OCI-LY3 (cell line): ENCODE data around the gene TBPL2.

Source experiments
- EZH2phosphoT487 ChIP-seq: fragments of 200-600 bp; shearing (Covaris generic); IDR thresholded peaks from 2 replicates; pipeline ENCODE4 v1.6.1; 2018; ENCODE audit warnings: antibody characterized with exemption, mixed run types, low read depth
- TF ChIP-seq, protein P1 (sequence below): fragments of 200-600, 300-600 bp; sonication (generic); IDR thresholded peaks from 2 replicates; pipeline ENCODE4 v1.5.1; 2014; ENCODE audit warnings: antibody characterized with exemption, low read length, low read depth

- TF ChIP-seq, protein P1, sequence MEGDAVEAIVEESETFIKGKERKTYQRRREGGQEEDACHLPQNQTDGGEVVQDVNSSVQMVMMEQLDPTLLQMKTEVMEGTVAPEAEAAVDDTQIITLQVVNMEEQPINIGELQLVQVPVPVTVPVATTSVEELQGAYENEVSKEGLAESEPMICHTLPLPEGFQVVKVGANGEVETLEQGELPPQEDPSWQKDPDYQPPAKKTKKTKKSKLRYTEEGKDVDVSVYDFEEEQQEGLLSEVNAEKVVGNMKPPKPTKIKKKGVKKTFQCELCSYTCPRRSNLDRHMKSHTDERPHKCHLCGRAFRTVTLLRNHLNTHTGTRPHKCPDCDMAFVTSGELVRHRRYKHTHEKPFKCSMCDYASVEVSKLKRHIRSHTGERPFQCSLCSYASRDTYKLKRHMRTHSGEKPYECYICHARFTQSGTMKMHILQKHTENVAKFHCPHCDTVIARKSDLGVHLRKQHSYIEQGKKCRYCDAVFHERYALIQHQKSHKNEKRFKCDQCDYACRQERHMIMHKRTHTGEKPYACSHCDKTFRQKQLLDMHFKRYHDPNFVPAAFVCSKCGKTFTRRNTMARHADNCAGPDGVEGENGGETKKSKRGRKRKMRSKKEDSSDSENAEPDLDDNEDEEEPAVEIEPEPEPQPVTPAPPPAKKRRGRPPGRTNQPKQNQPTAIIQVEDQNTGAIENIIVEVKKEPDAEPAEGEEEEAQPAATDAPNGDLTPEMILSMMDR = no peak
- TF ChIP-seq EZH2phosphoT487 = no peak
These were observed 66.4 kb downstream of the TBPL2 start for GRCh38 chr14:55373784-55374705.
